Mammary microvascular endothelial cell (primary cell): ENCODE results near the gene KAZALD1. TPM values are rescaled to one million over a fixed set of nuclear protein-coding genes. Genes with fewer than 3 reads are reported as not detected.

Source experiments
- total RNA-seq: library from RNA; depleted of rRNA; stranded (reverse); fragments of >200 nt; gene quantifications from 2 replicates; pipeline ENCODE4 v1.2.3, GENCODE V29; 2015

Gene KAZALD1
- total RNA-seq, result 0.20 and 0.40 TPM in 2 replicates

GRCh38 chr10:101061624-101062231, at the start of gene KAZALD1:
TSS of gene KAZALD1 (plus strand) at chr10:101061989. CDS start at chr10:101062593, 604 bp downstream.

GRCh38 chr10:101031128-101031795, 30.5 kb upstream of the KAZALD1 start, which contains the start of the genes PDZD7 and SFXN3:
TSS of gene PDZD7 (minus strand) at chr10:101031129. CDS start at chr10:101030219, 910 bp downstream.
TSS of gene SFXN3 (plus strand) at chr10:101031234. CDS start at chr10:101034695, 3,461 bp downstream.

Other genes starting within 250 kb of the KAZALD1 start
- 17.8 and 20.4 TPM in 2 replicates for gene SLF2, start 149.0 kb upstream of the KAZALD1 start, total RNA-seq
- 0.84 and 1.8 TPM in 2 replicates for gene SEMA4G, start 92.5 kb upstream of the KAZALD1 start, total RNA-seq
- 80.0 and 96.6 TPM in 2 replicates for gene MRPL43, start 74.5 kb upstream of the KAZALD1 start, total RNA-seq
- gene TWNK, start 74.4 kb upstream of the KAZALD1 start, total RNA-seq, result 5.3 and 5.8 TPM in 2 replicates
- 95.7 and 124 TPM in 2 replicates for gene LZTS2, start 62.2 kb upstream of the KAZALD1 start, total RNA-seq
- 0.07 and 1.8 TPM in 2 replicates for gene PDZD7, start 30.9 kb upstream of the KAZALD1 start, total RNA-seq
- gene SFXN3, start 30.8 kb upstream of the KAZALD1 start, total RNA-seq, result 80.3 and 88.3 TPM in 2 replicates
- gene TLX1, start 69.3 kb downstream of the KAZALD1 start, total RNA-seq, result not detected in 2 replicates
- gene LBX1, start 167.5 kb downstream of the KAZALD1 start, total RNA-seq, result not detected in 2 replicates